ENCODE results near the gene DENND6A. TPM values are rescaled to one million over a fixed set of nuclear protein-coding genes. Genes with fewer than 3 reads are reported as not detected.
"Not testable (repeated sequence)": the region's sequence is repeated elsewhere in the genome, so short reads cannot be mapped to it uniquely, and the experiment has no call there.

DENND6A gene
- total RNA-seq, 2 donors from 2014 or later: 23.4 to 35.1 TPM

- peaks cover 50% of the 10 kb centered on the region for H3K36me3 ChIP-seq (ENCODE audit: control insufficient read depth, insufficient read depth, low read length)
- Mint-ChIP-seq H3K27ac (no peak overlapping the region), H3K4me3 (no peak overlapping the region), H3K4me1 (no peaks in the 10 kb centered on the region), H3K36me3 (ENCODE audit: low read depth) (peaks cover 57% of the 10 kb centered on the region), H3K27me3 (ENCODE audit: insufficient read depth) (no peaks in the 10 kb centered on the region), H3K9me3 (peaks cover 14% of the 10 kb centered on the region)
- no peak overlapping the region for H3K9ac ChIP-seq (ENCODE audit: extremely low read depth, low read length, poor library complexity, severe bottlenecking)
- H3K4me3 ChIP-seq (ENCODE audit: low read length): no peak overlapping the region
- 98% methylated on average over 4 of the region's 4 CpGs for WGBS, 2 experiments (ENCODE audit: insufficient coverage in 1 of 2, insufficient read length in 1 of 2)
- peaks cover 16% of the 10 kb centered on the region for H3K9me3 ChIP-seq (ENCODE audit: control insufficient read depth, low read length)
- no peak for TF ChIP-seq CTCF (conservative IDR thresholded peaks at IDR 0.05)
- no peaks in the 10 kb centered on the region for H3K27me3 ChIP-seq (ENCODE audit: control insufficient read depth, insufficient read depth, low read length, poor library complexity, severe bottlenecking)
- no peak overlapping the region for H3K27ac ChIP-seq (ENCODE audit: low read depth, low read length)
- no peak for DNase-seq
- no peaks in the 10 kb centered on the region for H3K4me1 ChIP-seq (ENCODE audit: control insufficient read depth, insufficient read depth, low read length)
These were observed 48.1 kb downstream of the DENND6A start for GRCh38 chr3:57644740-57645139.

GRCh38 chr3:57637391-57637790 is 55.5 kb downstream of the DENND6A start:
- no peaks in the 10 kb centered on the region for H3K27me3 ChIP-seq (ENCODE audit: control insufficient read depth, insufficient read depth, low read length, poor library complexity, severe bottlenecking)
- Mint-ChIP-seq H3K36me3 (ENCODE audit: low read depth) (peaks cover 48% of the 10 kb centered on the region), H3K9me3 (no peaks in the 10 kb centered on the region), H3K27ac (no peak overlapping the region), H3K27me3 (ENCODE audit: insufficient read depth) (no peaks in the 10 kb centered on the region), H3K4me1 (no peaks in the 10 kb centered on the region), H3K4me3 (no peak overlapping the region)
- peaks cover 4% of the 10 kb centered on the region for H3K9me3 ChIP-seq (ENCODE audit: control insufficient read depth, low read length)
- no peak for DNase-seq
- no peak overlapping the region for H3K27ac ChIP-seq (ENCODE audit: low read depth, low read length)
- H3K9ac ChIP-seq (ENCODE audit: extremely low read depth, low read length, poor library complexity, severe bottlenecking): no peak overlapping the region
- H3K4me3 ChIP-seq (ENCODE audit: low read length): no peak overlapping the region
- TF ChIP-seq CTCF (conservative IDR thresholded peaks at IDR 0.05): no peak
- no peaks in the 10 kb centered on the region for H3K4me1 ChIP-seq (ENCODE audit: control insufficient read depth, insufficient read depth, low read length)
- H3K36me3 ChIP-seq (ENCODE audit: control insufficient read depth, insufficient read depth, low read length): peaks cover 56% of the 10 kb centered on the region

GRCh38 chr3:57634259-57634658 is 58.6 kb downstream of the DENND6A start:
- not testable (repeated sequence) for H3K9ac ChIP-seq (ENCODE audit: extremely low read depth, low read length, poor library complexity, severe bottlenecking); H3K27me3 Mint-ChIP-seq (ENCODE audit: insufficient read depth); H3K4me3 ChIP-seq (ENCODE audit: low read length); H3K27ac ChIP-seq (ENCODE audit: low read depth, low read length); DNase-seq; H3K4me1 Mint-ChIP-seq; H3K9me3 ChIP-seq (ENCODE audit: control insufficient read depth, low read length); H3K4me3 Mint-ChIP-seq; H3K27ac Mint-ChIP-seq; H3K9me3 Mint-ChIP-seq; H3K4me1 ChIP-seq (ENCODE audit: control insufficient read depth, insufficient read depth, low read length); H3K27me3 ChIP-seq (ENCODE audit: control insufficient read depth, insufficient read depth, low read length, poor library complexity, severe bottlenecking)
- H3K36me3 Mint-ChIP-seq (ENCODE audit: low read depth): peaks cover 46% of the 10 kb centered on the region
- WGBS, 2 experiments (ENCODE audit: insufficient coverage in 1 of 2, insufficient read length in 1 of 2): 86 to 93% methylated on average over 2 of the region's 3 CpGs
- H3K36me3 ChIP-seq (ENCODE audit: control insufficient read depth, insufficient read depth, low read length): peaks cover 56% of the 10 kb centered on the region

DNA sequence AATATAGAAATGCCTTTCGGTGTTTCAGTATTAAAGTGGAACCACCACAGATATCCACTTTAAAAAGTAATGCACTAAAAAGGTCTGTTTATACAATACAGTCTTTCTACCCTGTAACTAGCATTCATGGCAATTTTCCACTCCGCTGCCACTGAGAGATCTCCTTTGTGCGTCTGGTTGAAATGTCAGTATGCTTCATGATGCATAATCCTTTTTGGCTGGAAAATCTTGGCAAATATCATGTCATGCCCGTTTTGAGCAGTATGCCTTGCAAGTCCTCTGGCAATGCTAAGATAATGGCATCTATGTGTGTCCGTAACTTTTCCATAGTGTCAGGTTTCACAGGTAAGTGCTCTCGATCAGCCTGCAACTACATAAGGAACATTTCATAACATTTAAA is 64.9 kb downstream of the DENND6A start:
- peaks cover 71% of the 10 kb centered on the region for H3K36me3 Mint-ChIP-seq (ENCODE audit: low read depth)
- 94 to 96% methylated on average over 5 to 6 of the region's 6 CpGs for WGBS, 2 experiments (ENCODE audit: insufficient coverage in 1 of 2, insufficient read length in 1 of 2)
- H3K4me3 Mint-ChIP-seq: no peak overlapping the region

More for the DNA sequence above, 64.9 kb downstream of the DENND6A start:
- H3K4me3 ChIP-seq (ENCODE audit: low read length): no peak overlapping the region
- H3K27ac ChIP-seq (ENCODE audit: low read depth, low read length): no peak overlapping the region
- no peaks in the 10 kb centered on the region for H3K27me3 ChIP-seq (ENCODE audit: control insufficient read depth, insufficient read depth, low read length, poor library complexity, severe bottlenecking)
- H3K9me3 Mint-ChIP-seq: no peaks in the 10 kb centered on the region
- DNase-seq: no peak
- no peak overlapping the region for H3K9ac ChIP-seq (ENCODE audit: extremely low read depth, low read length, poor library complexity, severe bottlenecking)
- H3K27ac Mint-ChIP-seq: no peak overlapping the region
- TF ChIP-seq CTCF (conservative IDR thresholded peaks at IDR 0.05): no peak
- H3K4me1 Mint-ChIP-seq: no peaks in the 10 kb centered on the region
- H3K36me3 ChIP-seq (ENCODE audit: control insufficient read depth, insufficient read depth, low read length): peaks cover 74% of the 10 kb centered on the region
- no peaks in the 10 kb centered on the region for H3K9me3 ChIP-seq (ENCODE audit: control insufficient read depth, low read length)
- H3K27me3 Mint-ChIP-seq (ENCODE audit: insufficient read depth): no peaks in the 10 kb centered on the region
- H3K4me1 ChIP-seq (ENCODE audit: control insufficient read depth, insufficient read depth, low read length): no peaks in the 10 kb centered on the region

All from endodermal cell (in vitro differentiated cells).